GM18870 (cell line): Measurements from ENCODE around the gene FBXO47.

Experiments
- ATAC-seq: cut with Tn5 transposase; IDR thresholded peaks from one replicate; pipeline ENCODE4 v1.9.1; 2021; ENCODE audit warnings: moderate library complexity; ENCODE audit not compliant: unreplicated experiment

Gene FBXO47

GRCh38 chr17:38967290-38967738, at the start of gene FBXO47:
TSS of gene FBXO47 (minus strand) at chr17:38967403. CDS start at chr17:38963025, 4,378 bp downstream.
- no peak for ATAC-seq

- ATAC-seq, result no peak
Observed at GRCh38 chr17:39016193-39017153, 49.3 kb upstream of the FBXO47 start.

GRCh38 chr17:39015546-39015935, 48.3 kb upstream of the FBXO47 start:
- ATAC-seq, result no peak

- no peak for ATAC-seq
Observed at GRCh38 chr17:39014795-39015545, 47.8 kb upstream of the FBXO47 start.

- no peak for ATAC-seq
Observed at GRCh38 chr17:39014044-39014794, 47.0 kb upstream of the FBXO47 start.

GRCh38 chr17:39012725-39013124, 45.5 kb upstream of the FBXO47 start:
- ATAC-seq, result no peak

- ATAC-seq, result no peak
Observed at GRCh38 chr17:39011907-39012468, 44.8 kb upstream of the FBXO47 start.

GRCh38 chr17:39009581-39010001, 42.4 kb upstream of the FBXO47 start:
- ATAC-seq, result no peak

GRCh38 chr17:39008633-39009032, 41.4 kb upstream of the FBXO47 start:
- no peak for ATAC-seq

- ATAC-seq, result no peak
Observed at GRCh38 chr17:39002991-39003715, 36.0 kb upstream of the FBXO47 start.

- no peak for ATAC-seq
Observed at GRCh38 chr17:39001703-39002637, 34.8 kb upstream of the FBXO47 start.

GRCh38 chr17:39000021-39000601, 32.9 kb upstream of the FBXO47 start:
- ATAC-seq, result no peak

GRCh38 chr17:38996660-38997337, 29.6 kb upstream of the FBXO47 start:
- no peak for ATAC-seq

- ATAC-seq, result no peak
Observed at GRCh38 chr17:38994026-38994425, 26.8 kb upstream of the FBXO47 start.

- no peak for ATAC-seq
Observed at GRCh38 chr17:38984666-38985065, 17.5 kb upstream of the FBXO47 start.

- no peak for ATAC-seq
Observed at GRCh38 chr17:38982858-38983746, 15.9 kb upstream of the FBXO47 start.

- ATAC-seq, result no peak
Observed at GRCh38 chr17:38981636-38982035, 14.4 kb upstream of the FBXO47 start.
